GM23248 (cell line): ENCODE data around the gene TMIGD2. TPM values are rescaled to one million over a fixed set of nuclear protein-coding genes. Genes with fewer than 3 reads are reported as not detected.

Experiments used
- DNase-seq: peaks from one replicate; pipeline ENCODE4 v3.0.0-alpha.2; 2015
- H2AFZ ChIP-seq: fragments of 200-600 bp; sonication (generic); 2 replicates; pipeline ENCODE4 v1.6.1; 2016; ENCODE audit warnings: antibody characterized with exemption
- H3F3A ChIP-seq: fragments of 200-600 bp; sonication (generic); 2 replicates; pipeline ENCODE4 v1.6.1; 2016; ENCODE audit warnings: mild to moderate bottlenecking, antibody characterized with exemption, mixed run types; ENCODE audit not compliant: insufficient read depth
- H3K27ac ChIP-seq: fragments of 200-600 bp; sonication (generic); 2 replicates; pipeline ENCODE4 v1.5.1; 2016; ENCODE audit warnings: mild to moderate bottlenecking
- H3K27me3 ChIP-seq: fragments of 200-600 bp; sonication (generic); replicated peaks from 2 replicates; pipeline ENCODE4 v1.6.1; 2016; ENCODE audit warnings: mild to moderate bottlenecking; ENCODE audit not compliant: insufficient read depth
- H3K36me3 ChIP-seq: fragments of 200-600 bp; sonication (generic); 2 replicates; pipeline ENCODE4 v1.6.1; 2016; ENCODE audit warnings: low read depth, mild to moderate bottlenecking
- H3K4me1 ChIP-seq: fragments of 200-600 bp; sonication (generic); 2 replicates; pipeline ENCODE4 v1.6.1; 2016; ENCODE audit warnings: mild to moderate bottlenecking; ENCODE audit not compliant: insufficient read depth
- H3K4me2 ChIP-seq: fragments of 200-600 bp; sonication (generic); one replicate; pipeline ENCODE4 v1.6.1; 2016; ENCODE audit warnings: mild to moderate bottlenecking; ENCODE audit not compliant: unreplicated experiment
- H3K4me3 ChIP-seq: fragments of 200-600 bp; sonication (generic); 2 replicates; pipeline ENCODE4 v1.5.1; 2016; ENCODE audit warnings: mild to moderate bottlenecking
- H3K79me2 ChIP-seq: fragments of 200-600 bp; sonication (generic); 2 replicates; pipeline ENCODE4 v1.6.1; 2016; ENCODE audit warnings: mild to moderate bottlenecking; ENCODE audit not compliant: insufficient read depth
- H3K9ac ChIP-seq: fragments of 200-600 bp; sonication (generic); 2 replicates; pipeline ENCODE4 v1.6.1; 2016; ENCODE audit warnings: mild to moderate bottlenecking
- H3K9me2 ChIP-seq: fragments of 200-600 bp; sonication (generic); 2 replicates; pipeline ENCODE4 v1.6.1; 2016; ENCODE audit warnings: mixed run types, mild to moderate bottlenecking, moderate library complexity; ENCODE audit not compliant: insufficient read depth
- H3K9me3 ChIP-seq: fragments of 200-600 bp; sonication (generic); one replicate; pipeline ENCODE4 v1.6.1; 2017; ENCODE audit warnings: low read depth
- H4K20me1 ChIP-seq: fragments of 200-600 bp; sonication (generic); 2 replicates; pipeline ENCODE4 v1.6.0; 2016; ENCODE audit not compliant: insufficient read depth
- EZH2 ChIP-seq: fragments of 200-600 bp; sonication (generic); IDR thresholded peaks from 2 replicates; pipeline ENCODE4 v1.6.1; 2018; ENCODE audit warnings: antibody characterized with exemption, mild to moderate bottlenecking; ENCODE audit not compliant: insufficient read depth, poor library complexity, severe bottlenecking
- EZH2phosphoT487 ChIP-seq: fragments of 200-600 bp; sonication (generic); IDR thresholded peaks from 2 replicates; pipeline ENCODE4 v1.6.1; 2018; ENCODE audit warnings: antibody characterized with exemption, moderate library complexity, mild to moderate bottlenecking, low read depth; ENCODE audit not compliant: insufficient read depth
- WGBS, 2 experiments: methylation state at CpG; one replicate each; pipeline ENCODE4 v1.1.6; 2015 to 2017; ENCODE audit warnings: low lambda C conversion rate in 2 of 2, low coverage in 1 of 2; ENCODE audit errors: missing lambda C conversion rate in 2 of 2; 5-methylcytosine and 5-hydroxymethylcytosine counted together
- in situ Hi-C: fragments of 300-500 bp; cut with MboI; formaldehyde crosslinking; loops from 2 replicates; pipeline ENCODE4 v1.15.0; 2020
- polyA plus RNA-seq: library from polyadenylated mRNA; unstranded; fragments of >200 nt; fragmentation: Nextera tagmentation; extraction: Ambion mirVana; gene quantifications from 2 replicates; pipeline ENCODE4 v1.2.1, GENCODE V29; 2016
- total RNA-seq: library from RNA; depleted of rRNA; stranded (reverse); fragments of >200 nt; shearing (Covaris generic); gene quantifications from 2 replicates; pipeline ENCODE4 v1.2.3, GENCODE V29; 2014

Gene TMIGD2
- total and polyA plus RNA-seq, 2 experiments from 2014 or later = not detected

DNA sequence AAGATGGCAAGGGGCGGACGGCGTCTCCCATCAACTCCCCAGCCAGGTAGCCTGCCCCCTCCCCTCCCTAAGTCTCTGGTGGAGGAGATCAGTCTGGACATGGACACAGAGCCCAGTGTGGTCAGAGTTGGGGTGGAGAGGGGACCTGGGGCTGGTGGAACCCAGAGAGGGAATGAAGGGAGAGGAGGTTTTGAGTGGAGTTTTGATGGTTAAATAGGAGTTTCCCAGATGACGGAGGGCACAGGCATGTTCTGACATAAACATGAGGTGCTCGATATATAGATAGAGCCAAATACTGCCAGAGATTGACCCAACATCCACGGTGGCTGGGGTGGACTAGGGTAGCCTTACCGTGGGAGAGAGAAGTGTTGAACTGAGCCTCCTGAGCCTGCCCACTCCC, 16.3 kb upstream of the TMIGD2 start:
- TF ChIP-seq EZH2 (no peak), EZH2phosphoT487 (no peak)
- Histone ChIP-seq H3K9me2 (no peaks in the 10 kb centered on the region), H2AFZ (no peak overlapping the region), H3K4me2 (no peak overlapping the region), H3K4me3 (no peak overlapping the region), H3K4me1 (no peaks in the 10 kb centered on the region), H3F3A (no peaks in the 10 kb centered on the region), H3K79me2 (no peaks in the 10 kb centered on the region), H3K36me3 (no peaks in the 10 kb centered on the region), H3K27me3 (no peaks in the 10 kb centered on the region), H3K9me3 (no peaks in the 10 kb centered on the region), H3K27ac (no peak overlapping the region), H4K20me1 (no peaks in the 10 kb centered on the region), H3K9ac (no peak overlapping the region)
- in situ Hi-C loops = no loop called here
- 88 to 90% methylated on average over 7 of the region's 7 CpGs for WGBS, 2 experiments
- DNase-seq = no peak

DNA sequence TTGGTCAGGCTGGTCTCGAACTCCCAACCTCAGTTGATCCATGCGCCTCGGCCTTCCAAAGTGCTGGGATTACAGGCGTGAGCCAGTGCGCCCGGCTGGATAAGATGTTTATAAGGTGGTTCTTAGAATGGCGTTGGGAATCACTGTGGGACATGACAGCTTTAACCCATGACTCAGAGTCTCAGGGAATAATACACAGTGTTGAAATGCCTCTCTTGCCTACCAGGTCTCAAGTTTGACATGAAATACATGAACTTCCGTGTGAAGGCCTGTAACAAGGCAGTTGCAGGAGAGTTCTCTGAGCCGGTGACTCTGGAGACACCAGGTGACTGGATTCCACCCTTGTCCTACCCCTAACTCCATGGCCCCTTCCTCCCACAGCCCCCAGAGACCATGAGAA, 14.8 kb upstream of the TMIGD2 start:
- Histone ChIP-seq H3K27me3 (no peaks in the 10 kb centered on the region), H3K9me2 (no peaks in the 10 kb centered on the region), H3K27ac (no peak overlapping the region), H3K4me1 (no peaks in the 10 kb centered on the region), H3K4me2 (no peak overlapping the region), H3K9ac (no peak overlapping the region), H3K4me3 (no peak overlapping the region), H3K79me2 (no peaks in the 10 kb centered on the region), H4K20me1 (no peaks in the 10 kb centered on the region), H3K36me3 (no peaks in the 10 kb centered on the region), H3K9me3 (no peaks in the 10 kb centered on the region), H2AFZ (no peak overlapping the region), H3F3A (no peaks in the 10 kb centered on the region)
- DNase-seq = no peak
- in situ Hi-C loops = no loop called here
- 88 to 90% methylated on average over 9 of the region's 9 CpGs for whole genome bisulfite sequencing, 2 experiments
- TF ChIP-seq EZH2phosphoT487 (no peak), EZH2 (no peak)

DNA sequence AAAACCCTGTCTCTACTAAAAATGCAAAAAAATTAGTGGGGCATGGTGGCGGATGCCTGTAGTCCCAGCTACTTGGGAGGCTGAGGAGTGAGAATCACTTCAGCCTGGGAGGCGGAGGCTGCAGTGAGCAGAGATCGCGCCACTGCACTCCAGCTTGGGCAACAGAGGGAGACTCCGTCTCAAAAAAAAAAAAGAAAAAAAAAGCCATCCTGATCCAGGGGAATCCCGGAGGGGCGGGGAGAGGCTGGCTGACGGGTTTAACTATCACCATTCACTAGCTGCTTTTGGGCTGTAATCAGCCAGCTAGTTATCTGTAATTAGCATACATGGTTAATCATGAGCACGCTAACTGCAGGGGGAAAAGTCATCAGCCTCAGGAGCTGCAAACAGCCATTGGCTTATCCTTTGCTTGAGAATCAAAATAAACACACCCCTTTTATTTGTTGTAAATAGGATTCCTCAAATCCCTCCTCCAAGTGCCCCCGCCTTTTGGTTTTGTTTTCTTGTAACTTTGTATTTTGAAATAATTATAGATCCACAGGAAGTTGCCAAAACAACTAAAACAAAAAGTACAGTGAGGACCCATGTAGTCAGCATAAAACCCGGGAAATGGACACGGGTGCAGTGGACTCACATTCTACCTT, 11.8 kb upstream of the TMIGD2 start:
- H4K20me1 ChIP-seq = no peaks in the 10 kb centered on the region
- H2AFZ ChIP-seq = peak overlapping the region; percentile 56; the same call in 1 of the 2 replicates
- TF ChIP-seq EZH2phosphoT487 = no peak
- TF ChIP-seq EZH2 = no peak
- H3K4me2 ChIP-seq = no peak overlapping the region
- no peaks in the 10 kb centered on the region for H3K9me3 ChIP-seq
- H3K9ac ChIP-seq = no peak overlapping the region
- in situ Hi-C loops = no loop called here
- WGBS, 2 experiments = 16 to 17% methylated on average over 12 of the region's 12 CpGs
- no peak overlapping the region for H3K4me3 ChIP-seq
- no peaks in the 10 kb centered on the region for H3F3A ChIP-seq
- H3K27me3 ChIP-seq = no peaks in the 10 kb centered on the region
- no peak for DNase-seq
- no peaks in the 10 kb centered on the region for H3K79me2 ChIP-seq
- H3K27ac ChIP-seq = no peak overlapping the region
- no peaks in the 10 kb centered on the region for H3K36me3 ChIP-seq
- H3K9me2 ChIP-seq = no peaks in the 10 kb centered on the region
- no peaks in the 10 kb centered on the region for H3K4me1 ChIP-seq

DNA sequence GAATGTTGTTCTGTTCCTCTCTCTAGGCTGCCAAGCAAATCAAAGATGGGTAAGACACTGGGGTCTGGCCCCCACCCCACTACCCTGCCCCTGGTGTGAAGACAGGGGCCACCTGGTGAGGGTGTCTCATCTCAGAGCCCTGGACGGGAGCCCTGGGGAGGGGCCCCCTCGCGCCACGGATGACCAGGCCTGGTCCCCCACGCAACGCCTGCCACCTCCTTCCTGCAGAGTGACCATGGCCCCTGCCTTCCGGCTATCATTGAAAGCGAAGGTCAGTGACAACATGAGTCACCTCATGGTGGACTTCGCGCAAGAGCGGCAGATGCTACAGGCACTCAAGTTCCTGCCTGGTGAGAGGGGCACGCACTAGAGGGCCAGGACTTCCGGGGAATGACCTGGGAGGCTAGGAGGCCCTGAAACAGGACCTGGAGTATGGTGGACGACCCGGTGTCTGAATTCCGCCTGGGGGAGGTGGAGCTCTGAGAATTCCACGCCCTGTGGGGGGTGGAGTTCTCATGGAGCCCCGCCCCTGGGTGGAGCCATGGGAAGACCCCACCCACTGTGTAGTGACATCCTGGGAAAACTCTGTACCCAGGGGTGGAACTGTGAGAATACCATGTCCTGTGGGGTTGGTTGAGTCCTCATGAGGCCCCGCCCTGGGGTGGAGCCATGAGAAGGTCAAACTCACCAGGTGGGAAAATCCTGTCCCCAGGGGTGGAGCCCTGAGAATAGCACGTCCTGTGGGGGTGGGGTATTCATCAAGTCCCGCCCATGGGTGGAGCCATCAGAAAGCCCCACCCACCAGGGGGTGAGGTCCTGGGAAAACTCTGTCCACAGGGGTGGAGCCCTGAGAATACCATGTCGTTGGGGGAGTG, 8.3 kb upstream of the TMIGD2 start:
- Histone ChIP-seq H3K4me2 (no peak overlapping the region), H4K20me1 (no peaks in the 10 kb centered on the region), H3K4me1 (no peaks in the 10 kb centered on the region), H3K27ac (no peak overlapping the region), H3F3A (no peaks in the 10 kb centered on the region), H2AFZ (no peak overlapping the region), H3K27me3 (no peaks in the 10 kb centered on the region), H3K36me3 (no peaks in the 10 kb centered on the region), H3K9me2 (no peaks in the 10 kb centered on the region), H3K79me2 (no peaks in the 10 kb centered on the region), H3K9me3 (no peaks in the 10 kb centered on the region), H3K4me3 (no peak overlapping the region), H3K9ac (no peak overlapping the region)
- WGBS, 2 experiments = 80 to 81% methylated on average over 20 to 22 of the region's 22 CpGs
- in situ Hi-C loops = no loop called here
- TF ChIP-seq EZH2phosphoT487 (no peak), EZH2 (no peak)
- DNase-seq = no peak
